Stimulated activated CD4-positive, alpha-beta T cell treated with anti-CD3 and anti-CD28 coated beads, Interleukin-12 subunit alpha, Interleukin-12 subunit beta, amount 100 ng/mL, for 24 hours (primary cell): Measurements from ENCODE around the gene RAB21.
"Not testable (repeated sequence)": the region's sequence is repeated elsewhere in the genome, so short reads cannot be mapped to it uniquely, and the experiment has no call there.

Source experiments
- DNase-seq, 2 experiments: peaks; one replicate each; pipeline ENCODE4 v3.0.0-alpha.2; 2020; ENCODE audit warnings: low read depth in 2 of 2

The RAB21 gene

DNA sequence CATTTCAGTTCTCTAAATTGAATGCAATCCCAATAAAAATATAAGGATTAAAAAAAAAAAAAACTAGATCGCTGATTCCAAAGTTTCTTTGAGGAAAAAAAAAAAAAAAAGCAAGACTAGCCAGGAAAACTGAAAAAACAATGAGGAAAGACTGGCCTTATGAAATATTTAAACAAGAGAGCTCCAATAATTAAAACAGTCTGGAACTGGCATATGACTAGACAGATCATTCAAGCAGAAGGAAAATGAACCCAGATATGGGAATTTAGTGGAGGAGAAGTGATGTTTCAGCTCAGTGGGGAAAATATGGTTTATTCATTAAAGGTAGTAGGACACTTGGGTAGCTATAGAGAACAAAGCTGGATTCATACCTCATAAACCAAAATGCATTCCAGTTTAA, 42.9 kb downstream of the RAB21 start:
- DNase-seq: no peak

DNA sequence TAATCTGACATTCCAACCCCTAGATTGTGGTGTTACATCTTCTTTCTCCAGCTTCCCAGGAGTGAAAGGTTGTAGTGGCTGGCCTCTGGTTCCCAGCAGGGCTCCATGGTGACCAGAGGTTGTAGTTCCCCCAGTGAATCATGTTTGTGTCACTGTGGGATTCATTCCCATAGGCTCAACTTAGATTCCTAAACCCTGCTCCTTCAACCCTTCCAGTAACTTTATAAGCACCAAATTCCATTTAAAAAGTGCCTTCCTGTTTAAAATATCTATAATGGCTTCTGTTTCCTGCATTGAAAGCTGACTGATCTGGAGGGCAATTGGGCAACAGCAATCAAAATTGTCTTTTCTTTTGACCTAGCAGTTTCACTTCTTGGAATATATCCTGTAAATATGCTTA, 44.4 kb downstream of the RAB21 start:
- DNase-seq: no peak

DNA sequence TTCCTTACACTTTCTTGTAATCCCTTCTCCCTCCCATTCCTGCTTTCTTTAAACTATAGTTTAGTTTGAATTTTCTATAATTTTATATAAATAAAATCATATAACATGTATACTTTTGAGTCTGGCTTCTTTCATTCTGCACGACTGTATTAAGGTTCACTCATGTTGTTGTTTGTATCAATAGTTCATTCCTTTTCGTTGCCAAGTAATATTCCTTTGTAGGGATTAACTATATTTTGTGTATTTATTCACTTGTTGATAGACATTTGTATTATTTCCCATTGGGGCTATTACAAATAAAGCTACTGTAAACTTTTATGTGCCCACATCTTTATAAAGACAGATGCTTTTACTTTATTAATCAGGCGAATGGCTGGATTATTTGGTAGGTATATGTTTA, 45.5 kb downstream of the RAB21 start:
- no peak for DNase-seq

DNA sequence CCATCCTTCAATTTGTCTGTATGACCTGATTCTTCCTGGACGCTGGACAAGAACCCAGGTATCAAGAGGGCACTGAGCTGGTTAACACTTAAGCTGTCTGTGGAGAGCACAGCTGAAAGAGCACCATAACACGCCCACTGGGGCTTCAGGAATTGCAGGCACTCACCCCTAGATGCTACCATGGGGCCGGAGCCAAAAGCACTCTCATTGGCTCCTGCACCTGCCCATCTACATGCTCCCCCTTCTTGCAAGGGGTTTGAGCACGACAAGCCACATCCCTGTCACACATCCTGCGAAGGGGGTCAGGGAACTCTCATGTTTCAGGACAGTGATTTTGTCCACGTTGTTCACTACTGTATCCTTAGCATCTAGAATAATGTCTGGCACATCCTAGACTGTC, 49.8 kb downstream of the RAB21 start:
- DNase-seq: no peak

DNA sequence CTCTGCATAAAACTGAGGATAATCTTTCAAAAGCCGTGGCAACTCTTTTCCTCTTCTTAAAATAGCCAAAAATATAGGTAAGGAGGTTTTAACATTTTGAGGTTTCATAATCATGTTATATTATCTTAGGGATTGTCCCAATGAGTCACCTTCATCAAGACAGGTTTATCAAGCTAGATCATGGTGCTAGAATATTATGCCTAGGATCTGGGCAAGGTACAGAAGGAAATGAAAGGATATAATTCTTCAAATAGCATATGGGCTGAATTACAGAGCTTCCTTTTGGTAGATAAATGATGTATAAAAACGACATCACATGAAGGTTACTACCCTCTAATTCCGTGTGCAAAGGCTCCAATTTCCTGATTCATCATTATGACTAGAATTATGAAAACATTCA, 56.3 kb downstream of the RAB21 start:
- no peak for DNase-seq

DNA sequence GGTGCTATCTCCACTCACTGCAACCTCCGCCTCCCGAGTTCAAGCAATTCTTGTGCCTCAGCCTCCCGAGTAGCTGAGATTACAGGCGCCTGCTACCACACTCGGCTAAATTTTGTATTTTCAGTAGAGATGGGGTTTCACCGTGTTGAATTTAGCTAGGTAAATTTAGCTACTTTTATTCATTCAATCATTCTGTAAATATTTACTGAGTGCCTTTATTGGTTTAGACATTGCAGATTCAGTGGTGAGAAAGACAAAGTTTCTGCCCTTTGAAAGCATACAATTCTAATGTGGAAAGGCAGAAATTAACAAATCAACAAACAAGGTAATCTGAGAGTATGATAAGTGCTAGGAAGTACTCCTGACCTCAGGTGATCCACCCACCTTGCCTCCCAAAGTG, 60.6 kb downstream of the RAB21 start:
- not testable (repeated sequence) for DNase-seq

DNA sequence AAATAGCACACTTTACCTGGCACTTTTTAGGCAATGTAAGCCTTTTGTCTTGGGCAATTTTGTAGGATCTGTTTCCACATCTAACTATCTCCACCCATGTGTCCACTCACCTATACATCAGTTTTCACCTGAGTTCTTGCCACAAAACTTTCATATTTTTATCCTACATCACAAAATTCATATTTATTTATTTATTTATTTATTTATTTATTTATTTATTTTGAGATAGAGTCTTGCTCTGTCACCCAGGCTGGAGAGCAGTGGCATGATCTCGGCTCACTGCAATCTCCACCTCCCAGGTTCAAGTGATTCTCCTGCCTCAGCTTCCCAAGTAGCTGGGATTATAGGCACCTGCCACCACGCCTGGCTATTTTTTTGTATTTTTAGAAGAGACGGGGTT, 67.4 kb downstream of the RAB21 start:
- DNase-seq: not testable (repeated sequence)

DNA sequence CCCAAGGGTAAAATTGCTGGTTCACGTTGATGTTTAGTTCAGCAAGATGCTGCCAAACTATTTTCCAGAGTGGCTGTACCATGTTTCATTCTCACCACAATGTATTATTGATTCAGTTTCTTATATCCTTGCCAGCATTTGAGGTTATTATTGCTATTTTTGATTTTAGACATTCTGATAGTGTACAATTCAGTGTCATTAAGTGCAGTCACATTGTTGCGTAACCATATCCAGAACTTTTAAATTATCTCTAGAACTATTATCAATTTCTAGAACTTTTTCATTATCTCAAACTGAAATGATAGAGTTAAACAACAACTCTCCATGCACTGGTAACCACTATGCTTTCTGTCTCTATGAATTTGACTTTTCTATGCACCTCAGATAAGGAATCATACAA, 74.2 kb downstream of the RAB21 start:
- no peak for DNase-seq

DNA sequence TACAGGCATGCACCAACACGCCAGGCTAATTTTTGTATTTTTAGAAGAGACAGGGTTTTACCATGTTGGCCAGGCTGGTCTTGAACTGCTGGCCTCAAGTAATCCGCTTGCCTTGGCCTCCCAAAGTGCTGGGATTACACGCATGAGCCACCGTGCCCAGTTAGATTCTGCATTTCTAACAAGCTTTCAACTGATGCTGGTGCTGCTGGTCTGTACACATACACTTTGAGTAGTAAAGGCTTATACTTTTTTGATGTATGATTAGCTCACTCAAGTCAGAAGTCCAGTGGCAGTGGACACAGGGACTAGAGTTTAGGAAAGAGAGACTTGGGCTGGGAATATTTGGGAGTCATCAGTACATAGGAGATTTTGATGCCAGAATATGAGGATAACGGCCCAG, 82.7 kb downstream of the RAB21 start:
- no peak for DNase-seq

DNA sequence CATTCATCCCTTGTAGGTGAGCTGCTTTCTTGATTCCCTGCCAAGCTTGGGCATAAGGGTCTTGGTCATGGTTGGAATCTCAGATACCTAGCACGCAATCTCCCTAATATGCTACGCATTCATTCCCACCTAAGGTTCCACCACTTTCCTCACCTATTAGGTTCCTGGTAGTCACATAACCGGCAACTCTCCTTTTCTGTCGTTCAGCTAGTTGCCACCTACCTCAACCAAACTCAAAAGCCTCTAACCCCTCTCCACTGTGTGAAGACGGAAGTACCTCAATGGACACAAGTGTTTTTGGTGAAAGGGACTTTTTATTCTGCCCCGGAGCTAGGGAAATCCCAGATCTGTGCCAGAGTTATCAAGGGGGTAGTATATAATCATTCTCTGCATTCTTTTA, 83.6 kb downstream of the RAB21 start:
- no peak for DNase-seq

DNA sequence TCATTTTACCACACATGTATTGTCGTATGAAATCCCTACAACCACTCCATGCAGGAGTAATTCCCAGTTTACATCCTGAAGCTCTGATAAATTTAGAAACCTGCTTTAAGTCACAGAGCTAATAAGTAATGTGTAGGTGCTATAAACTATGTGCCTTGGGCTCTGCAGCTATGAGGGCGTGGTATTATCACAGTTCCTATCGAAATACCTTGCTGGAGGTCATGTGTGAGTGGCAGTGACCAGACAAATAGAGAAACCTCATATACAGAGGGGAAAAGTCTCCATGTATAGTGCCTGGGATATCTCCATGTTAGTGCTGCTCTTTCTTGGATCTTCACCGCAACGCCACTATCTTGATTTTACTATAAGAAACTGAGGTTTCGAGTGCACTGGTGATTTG, 84.0 kb downstream of the RAB21 start:
- no peak for DNase-seq

DNA sequence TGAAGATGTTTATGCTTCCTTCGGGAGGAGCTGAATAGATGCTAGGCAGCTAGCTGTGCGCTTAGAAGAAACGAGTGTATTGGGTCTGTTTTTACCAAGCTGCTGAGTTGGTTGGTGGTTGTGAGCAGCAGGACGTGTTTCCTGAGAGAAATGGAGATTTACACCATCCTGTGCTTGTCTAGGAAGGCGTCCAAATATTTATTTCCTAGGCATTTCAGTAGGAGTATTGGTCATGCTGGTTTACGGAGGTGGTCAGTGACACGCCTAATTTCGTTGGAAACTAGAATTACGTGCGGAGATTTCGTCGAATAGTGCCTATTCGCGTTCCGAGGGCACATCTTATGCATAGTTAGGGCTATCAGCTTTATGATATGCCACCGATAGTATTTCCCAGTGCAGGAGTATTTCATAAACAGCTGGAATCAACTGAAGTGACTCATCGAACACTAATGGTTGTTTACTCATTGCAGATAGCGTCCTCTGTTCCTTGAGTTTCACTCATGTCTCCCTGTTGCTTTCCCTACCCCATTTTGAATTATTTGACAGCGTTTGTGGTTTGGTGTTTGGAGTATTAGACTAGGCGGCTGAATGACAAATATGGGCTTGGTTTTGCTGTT, 85.7 kb downstream of the RAB21 start:
- DNase-seq: no peak

DNA sequence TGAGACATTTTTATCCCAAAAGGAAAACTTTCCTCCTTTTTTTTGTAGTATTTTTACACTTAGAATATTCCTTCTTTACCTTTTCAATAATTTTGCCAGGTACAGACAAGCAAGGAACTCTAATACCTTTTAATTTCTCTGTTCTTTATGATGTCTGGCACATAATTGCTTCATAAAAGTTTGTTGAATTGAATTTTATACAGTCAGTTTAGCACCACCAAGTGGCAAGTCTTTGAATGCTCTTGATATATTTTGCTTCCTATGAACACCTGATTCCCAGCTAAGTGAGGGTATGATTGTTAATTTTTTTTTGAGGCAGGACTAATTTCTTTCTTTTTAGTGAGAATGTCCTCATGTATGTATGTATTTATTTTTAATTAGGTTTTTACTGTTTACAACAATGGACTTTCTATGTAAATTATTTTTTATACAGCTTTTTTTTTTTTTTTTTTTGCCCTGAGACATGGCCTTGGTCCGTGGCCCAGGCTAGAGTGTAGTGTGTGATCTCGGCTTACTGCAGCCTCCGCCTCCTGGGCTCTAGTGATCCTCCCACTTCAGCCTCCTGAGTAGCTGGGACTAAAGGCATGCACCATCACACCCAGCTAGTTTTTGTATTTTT, 91.8 kb downstream of the RAB21 start:
- DNase-seq: no peak

DNA sequence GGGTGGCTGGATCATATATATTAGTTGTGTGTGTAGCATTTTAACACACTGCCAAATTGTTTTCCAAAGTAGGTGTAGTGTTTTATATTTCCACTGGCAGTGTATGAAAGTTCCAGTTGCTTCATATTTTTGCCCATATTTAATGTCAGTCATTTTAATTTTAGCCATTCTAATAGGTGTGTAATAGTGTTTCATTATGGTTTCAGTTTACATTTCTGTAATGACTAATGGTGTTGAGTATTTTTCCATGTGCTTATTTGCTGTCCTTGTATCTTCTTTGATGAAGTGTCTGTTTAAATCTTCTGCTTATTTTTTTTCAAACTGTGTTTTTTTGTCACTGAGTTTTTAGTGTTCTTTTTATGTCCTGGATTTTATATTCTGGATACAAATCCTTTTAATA, 93.5 kb downstream of the RAB21 start:
- no peak for DNase-seq

DNA sequence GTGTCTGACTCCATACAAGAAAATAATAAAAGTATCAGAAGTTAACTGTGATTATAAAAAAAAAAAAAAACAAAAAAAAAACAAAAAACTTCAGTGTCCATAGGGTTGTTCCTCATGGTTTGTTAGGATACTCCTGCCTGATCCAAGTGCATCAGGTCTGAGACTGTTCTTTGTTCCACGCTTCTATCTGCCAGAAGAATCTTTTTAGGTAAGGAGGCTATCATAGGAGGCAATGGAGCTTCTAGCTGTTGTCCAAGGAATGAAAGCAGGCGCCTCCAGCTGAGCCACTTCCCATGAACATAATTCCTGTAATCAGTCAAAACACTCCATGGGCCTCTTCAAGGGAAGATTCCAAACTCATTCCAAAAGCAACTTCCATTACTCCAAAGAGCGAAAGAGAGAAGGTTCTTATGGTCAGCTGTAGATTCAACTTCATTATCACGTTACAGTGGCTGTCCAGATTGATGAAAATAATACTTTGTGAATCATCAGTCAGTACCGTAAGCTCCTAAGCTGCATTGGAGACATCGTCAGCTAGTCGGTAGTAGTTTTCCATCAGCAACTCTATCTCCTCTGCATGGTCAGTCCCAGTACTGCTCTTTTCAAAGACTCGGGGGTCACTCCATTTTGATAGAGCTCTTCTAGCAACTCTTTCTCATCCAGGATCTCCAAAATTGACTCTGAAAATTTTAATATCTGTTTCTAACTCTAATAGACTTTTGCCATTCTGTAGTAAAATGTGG, 94.6 kb downstream of the RAB21 start:
- no peak for DNase-seq
